Keratinocyte (primary cell): ENCODE measurements around the gene RANBP9.

Experiments
- EZH2 ChIP-seq: IDR thresholded peaks from one replicate; pipeline ENCODE4 v1.6.1; 2012; ENCODE audit warnings: inconsistent platforms, mild to moderate bottlenecking, low read length, moderate library complexity
- TF ChIP-seq, protein P1 (sequence below), 3 experiments: IDR thresholded peaks in 1 of 3; conservative IDR thresholded peaks in 1 of 3; optimal IDR thresholded peaks in 1 of 3; 2 replicates in 2 of 3; 3 replicates in 1 of 3; pipeline versions ENCODE3 to v1.5.1; 2011; ENCODE audit warnings: low read length in 3 of 3, mild to moderate bottlenecking in 3 of 3, moderate library complexity in 2 of 3, control low read depth in 1 of 3, inconsistent platforms in 1 of 3; ENCODE audit not compliant: insufficient read depth in 2 of 3; ENCODE audit errors: extremely low read depth in 1 of 3

DNA sequence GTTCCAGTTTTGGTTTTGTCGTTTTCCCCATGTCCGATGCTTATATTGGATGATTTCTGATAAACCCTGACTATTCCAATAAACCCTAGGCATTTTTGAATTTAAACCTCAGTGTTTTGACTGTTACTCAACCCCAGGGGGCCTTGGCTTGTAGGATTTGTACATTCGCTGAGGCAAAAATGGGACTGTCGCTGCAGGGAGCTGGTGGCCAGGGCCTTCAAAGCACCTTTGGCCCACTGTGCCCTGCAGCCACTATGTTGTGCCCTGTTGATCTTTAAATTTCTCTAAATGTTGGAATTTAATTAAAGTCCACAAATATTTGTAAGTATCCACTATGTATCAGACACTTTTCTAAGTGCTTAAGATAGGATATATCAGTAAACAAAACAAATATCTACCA lies 106.0 kb downstream of the RANBP9 start:
- TF ChIP-seq, protein P1, sequence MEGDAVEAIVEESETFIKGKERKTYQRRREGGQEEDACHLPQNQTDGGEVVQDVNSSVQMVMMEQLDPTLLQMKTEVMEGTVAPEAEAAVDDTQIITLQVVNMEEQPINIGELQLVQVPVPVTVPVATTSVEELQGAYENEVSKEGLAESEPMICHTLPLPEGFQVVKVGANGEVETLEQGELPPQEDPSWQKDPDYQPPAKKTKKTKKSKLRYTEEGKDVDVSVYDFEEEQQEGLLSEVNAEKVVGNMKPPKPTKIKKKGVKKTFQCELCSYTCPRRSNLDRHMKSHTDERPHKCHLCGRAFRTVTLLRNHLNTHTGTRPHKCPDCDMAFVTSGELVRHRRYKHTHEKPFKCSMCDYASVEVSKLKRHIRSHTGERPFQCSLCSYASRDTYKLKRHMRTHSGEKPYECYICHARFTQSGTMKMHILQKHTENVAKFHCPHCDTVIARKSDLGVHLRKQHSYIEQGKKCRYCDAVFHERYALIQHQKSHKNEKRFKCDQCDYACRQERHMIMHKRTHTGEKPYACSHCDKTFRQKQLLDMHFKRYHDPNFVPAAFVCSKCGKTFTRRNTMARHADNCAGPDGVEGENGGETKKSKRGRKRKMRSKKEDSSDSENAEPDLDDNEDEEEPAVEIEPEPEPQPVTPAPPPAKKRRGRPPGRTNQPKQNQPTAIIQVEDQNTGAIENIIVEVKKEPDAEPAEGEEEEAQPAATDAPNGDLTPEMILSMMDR (optimal IDR thresholded peaks at IDR 0.05 in 1 of 3, IDR thresholded peaks at IDR 0.05 in 1 of 3, conservative IDR thresholded peaks at IDR 0.05 in 1 of 3; ENCODE audit: extremely low read depth in 1 of 3, insufficient read depth in 2 of 3, low read length in 3 of 3): no peak
- no peak for TF ChIP-seq EZH2
